NK-92 (cell line): Measurements from ENCODE around the gene SPATA31C1.
"Not testable (repeated sequence)": the region's sequence is repeated elsewhere in the genome, so short reads cannot be mapped to it uniquely, and the experiment has no call there.

Experiments
- DNase-seq: peaks from one replicate; lab custom pipeline; 2025; ENCODE audit not compliant: unreplicated experiment; lab: John Stamatoyannopoulos, UW

Gene SPATA31C1

GRCh38 chr9:87917662-87918061 lies at the start of gene SPATA31C1:
Gene SPATA31C1, plus strand, starts transcription at chr9:87917962.
- DNase-seq = not testable (repeated sequence)

GRCh38 chr9:87868175-87868574 lies 49.6 kb upstream of the SPATA31C1 start:
- no peak for DNase-seq

- no peak for DNase-seq
Measured at GRCh38 chr9:87868635-87869034, 49.1 kb upstream of the SPATA31C1 start.

GRCh38 chr9:87869082-87869481 lies 48.7 kb upstream of the SPATA31C1 start:
- DNase-seq = no peak

GRCh38 chr9:87871425-87872078 lies 46.2 kb upstream of the SPATA31C1 start:
- no peak for DNase-seq

- no peak for DNase-seq
Measured at GRCh38 chr9:87872079-87872624, 45.6 kb upstream of the SPATA31C1 start.

GRCh38 chr9:87873607-87874303 lies 44.0 kb upstream of the SPATA31C1 start:
- DNase-seq = no peak

- DNase-seq = no peak
Measured at GRCh38 chr9:87874304-87874623, 43.5 kb upstream of the SPATA31C1 start.

GRCh38 chr9:87875060-87875459 lies 42.7 kb upstream of the SPATA31C1 start:
- no peak for DNase-seq

- no peak for DNase-seq
Measured at GRCh38 chr9:87875831-87876545, 41.8 kb upstream of the SPATA31C1 start.

GRCh38 chr9:87876708-87877107 lies 41.1 kb upstream of the SPATA31C1 start:
- DNase-seq = no peak

- no peak for DNase-seq
Measured at GRCh38 chr9:87878989-87879511, 38.7 kb upstream of the SPATA31C1 start.

- DNase-seq = no peak
Measured at GRCh38 chr9:87880116-87880515, 37.6 kb upstream of the SPATA31C1 start.

GRCh38 chr9:87880683-87881082 lies 37.1 kb upstream of the SPATA31C1 start:
- no peak for DNase-seq

- no peak for DNase-seq
Measured at GRCh38 chr9:87882627-87883026, 35.1 kb upstream of the SPATA31C1 start, which contains the start of gene SPATA31E1. Gene SPATA31E1, plus strand, starts transcription at chr9:87882877. Its CDS starts 15 bp downstream, at chr9:87882892.

- no peak for DNase-seq
Measured at GRCh38 chr9:87883274-87883673, 34.5 kb upstream of the SPATA31C1 start.

GRCh38 chr9:87883990-87884389 lies 33.8 kb upstream of the SPATA31C1 start:
- DNase-seq = no peak

- no peak for DNase-seq
Measured at GRCh38 chr9:87884578-87885459, 32.9 kb upstream of the SPATA31C1 start.

- no peak for DNase-seq
Measured at GRCh38 chr9:87885484-87886189, 32.1 kb upstream of the SPATA31C1 start.
